Measurements from ENCODE around the gene GALNT2.

The GALNT2 gene

GRCh38 chr1:230040440-230040839 lies 26.6 kb upstream of the GALNT2 start:
- TF ChIP-seq ZNF8 (CRISPR knock-in tag; IDR thresholded peaks at IDR 0.05) (no peak), CREB5 (CRISPR knock-in tag; IDR thresholded peaks at IDR 0.05; ENCODE audit: low read depth) (no peak), SNAI2 (CRISPR knock-in tag; IDR thresholded peaks at IDR 0.05) (no peak), TOX (CRISPR knock-in tag; IDR thresholded peaks at IDR 0.05; ENCODE audit: borderline replicate concordance) (no peak), OSR1 (CRISPR knock-in tag; IDR thresholded peaks at IDR 0.05) (no peak), TCF4 (CRISPR knock-in tag; IDR thresholded peaks at IDR 0.05; ENCODE audit: borderline replicate concordance) (no peak), GLIS3 (CRISPR knock-in tag; IDR thresholded peaks at IDR 0.05) (no peak), ZC3H10 (CRISPR knock-in tag; IDR thresholded peaks at IDR 0.05) (no peak), ZNF565 (CRISPR knock-in tag; conservative IDR thresholded peaks at IDR 0.05; ENCODE audit: low read depth) (no peak), POU6F1 (CRISPR knock-in tag; IDR thresholded peaks at IDR 0.05; ENCODE audit: borderline replicate concordance, low read depth) (no peak), PPARA (CRISPR knock-in tag; IDR thresholded peaks at IDR 0.05; ENCODE audit: borderline replicate concordance) (no peak), ARNTL (CRISPR knock-in tag; IDR thresholded peaks at IDR 0.05; ENCODE audit: borderline replicate concordance, low read depth) (no peak), ZFP30 (CRISPR knock-in tag; IDR thresholded peaks at IDR 0.05) (no peak), ZNF70 (CRISPR knock-in tag; IDR thresholded peaks at IDR 0.05) (no peak), PATZ1 (CRISPR knock-in tag; IDR thresholded peaks at IDR 0.05; ENCODE audit: borderline replicate concordance) (no peak), ZFP3 (CRISPR knock-in tag; IDR thresholded peaks at IDR 0.05) (no peak), CSDC2 (CRISPR knock-in tag; IDR thresholded peaks at IDR 0.05) (no peak), ESRRG (CRISPR knock-in tag; IDR thresholded peaks at IDR 0.05) (no peak), RARB (CRISPR knock-in tag; IDR thresholded peaks at IDR 0.05) (no peak)
- no peak for ATAC-seq

- TF ChIP-seq ARNTL (CRISPR knock-in tag; IDR thresholded peaks at IDR 0.05; ENCODE audit: borderline replicate concordance, low read depth): no peak
- no peak for TF ChIP-seq TCF4 (CRISPR knock-in tag; IDR thresholded peaks at IDR 0.05; ENCODE audit: borderline replicate concordance)
- no peak for TF ChIP-seq SNAI2 (CRISPR knock-in tag; IDR thresholded peaks at IDR 0.05)
- no peak for TF ChIP-seq ZFP30 (CRISPR knock-in tag; IDR thresholded peaks at IDR 0.05)
- TF ChIP-seq ZFP3 (CRISPR knock-in tag; IDR thresholded peaks at IDR 0.05): no peak
- TF ChIP-seq ZNF565 (CRISPR knock-in tag; conservative IDR thresholded peaks at IDR 0.05; ENCODE audit: low read depth): no peak
- TF ChIP-seq CSRNP3 (CRISPR knock-in tag; IDR thresholded peaks at IDR 0.05): no peak
- no peak for TF ChIP-seq ZNF70 (CRISPR knock-in tag; IDR thresholded peaks at IDR 0.05)
- TF ChIP-seq RARB (CRISPR knock-in tag; IDR thresholded peaks at IDR 0.05): no peak
- no peak for TF ChIP-seq PPARA (CRISPR knock-in tag; IDR thresholded peaks at IDR 0.05; ENCODE audit: borderline replicate concordance)
- no peak for TF ChIP-seq CSDC2 (CRISPR knock-in tag; IDR thresholded peaks at IDR 0.05)
- no peak for TF ChIP-seq POU6F1 (CRISPR knock-in tag; IDR thresholded peaks at IDR 0.05; ENCODE audit: borderline replicate concordance, low read depth)
- TF ChIP-seq PATZ1 (CRISPR knock-in tag; IDR thresholded peaks at IDR 0.05; ENCODE audit: borderline replicate concordance): no peak
- ATAC-seq: no peak
Measured at GRCh38 chr1:230043081-230043480, 24.0 kb upstream of the GALNT2 start.
